ENCODE results near the gene LDLRAD3.
"Not testable (repeated sequence)": the region's sequence is repeated elsewhere in the genome, so short reads cannot be mapped to it uniquely, and the experiment has no call there.

Gene LDLRAD3

DNA sequence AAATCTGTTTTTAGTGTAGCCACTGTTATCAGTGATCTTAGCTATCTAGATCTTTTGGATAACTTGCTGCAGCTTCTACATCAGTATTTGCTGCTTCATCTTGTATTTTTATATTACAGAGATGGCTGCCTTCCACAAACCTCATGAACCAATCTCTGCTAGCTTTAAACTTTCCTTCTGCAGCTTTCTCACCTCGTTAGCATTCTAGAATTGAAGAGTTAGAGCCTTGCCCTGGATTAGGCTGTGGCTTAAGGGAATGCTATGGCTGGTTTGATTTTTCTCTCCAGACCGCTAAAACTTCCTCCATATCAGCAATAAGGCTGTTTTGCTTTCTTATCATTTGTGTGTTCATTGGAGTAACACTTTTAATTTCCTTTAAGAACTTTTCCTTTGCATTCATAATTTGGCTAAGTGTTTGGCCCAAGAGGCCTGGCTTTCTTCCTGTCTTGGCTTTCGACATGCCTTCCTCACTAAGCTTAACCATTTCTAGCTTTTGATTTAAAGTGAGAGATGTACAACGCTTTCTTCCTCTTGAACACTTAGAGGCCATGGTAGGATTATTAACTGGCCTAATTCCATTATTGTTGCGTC, 51.9 kb downstream of the LDLRAD3 start:
- DNase-seq (ENCODE audit: low read depth), result no peak

- DNase-seq (ENCODE audit: low read depth), result no peak
These were observed 54.1 kb downstream of the LDLRAD3 start for GRCh38 chr11:35997902-35998520.

DNA sequence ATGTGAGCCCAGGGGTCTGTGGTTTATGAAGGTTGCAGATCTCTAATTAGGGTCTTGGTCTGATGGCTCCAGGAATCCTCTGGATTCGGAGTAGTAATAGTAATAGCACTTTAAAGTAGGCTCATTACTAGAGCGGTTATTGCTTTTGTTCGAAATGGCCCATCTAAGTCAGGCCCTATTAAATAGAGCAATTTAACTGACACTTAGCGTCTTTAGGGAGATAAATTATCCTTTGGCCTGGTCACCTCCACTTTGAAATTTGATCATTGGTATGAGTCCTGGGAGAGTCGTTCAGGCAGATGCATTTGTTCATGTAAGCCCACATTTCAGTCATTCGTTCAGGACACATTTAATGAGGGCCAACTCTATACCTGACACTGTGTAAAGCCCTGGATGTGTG, 54.8 kb downstream of the LDLRAD3 start:
- no peak for DNase-seq (ENCODE audit: low read depth)

GRCh38 chr11:36000616-36001190, 56.8 kb downstream of the LDLRAD3 start:
- no peak for DNase-seq (ENCODE audit: low read depth)

- no peak for DNase-seq (ENCODE audit: low read depth)
These were observed 58.3 kb downstream of the LDLRAD3 start for GRCh38 chr11:36002196-36002595.

GRCh38 chr11:36002796-36003195, 58.9 kb downstream of the LDLRAD3 start:
- DNase-seq (ENCODE audit: low read depth), result no peak

GRCh38 chr11:36006556-36006955, 62.7 kb downstream of the LDLRAD3 start:
- no peak for DNase-seq (ENCODE audit: low read depth)

- no peak for DNase-seq (ENCODE audit: low read depth)
These were observed 63.3 kb downstream of the LDLRAD3 start for GRCh38 chr11:36007127-36007655.

DNA sequence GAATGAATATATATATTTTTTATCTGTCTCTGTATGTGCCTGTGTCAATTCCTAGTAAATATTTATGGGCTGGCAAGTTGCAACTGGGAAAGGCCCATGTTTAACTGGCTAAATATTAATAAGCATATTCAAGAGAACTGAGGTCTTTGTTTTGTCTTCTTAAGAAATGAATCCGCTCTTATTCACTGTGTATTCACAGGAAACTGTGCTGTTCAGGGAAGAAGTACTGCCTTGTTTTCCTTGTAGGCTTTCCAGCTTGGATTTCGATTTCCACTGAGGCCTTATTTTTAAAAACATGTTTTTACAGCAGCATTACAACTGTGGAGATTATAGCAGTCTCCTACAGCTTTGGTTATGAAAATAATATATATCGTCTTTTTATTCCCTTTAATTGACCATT, 64.7 kb downstream of the LDLRAD3 start:
- DNase-seq (ENCODE audit: low read depth), result no peak

DNA sequence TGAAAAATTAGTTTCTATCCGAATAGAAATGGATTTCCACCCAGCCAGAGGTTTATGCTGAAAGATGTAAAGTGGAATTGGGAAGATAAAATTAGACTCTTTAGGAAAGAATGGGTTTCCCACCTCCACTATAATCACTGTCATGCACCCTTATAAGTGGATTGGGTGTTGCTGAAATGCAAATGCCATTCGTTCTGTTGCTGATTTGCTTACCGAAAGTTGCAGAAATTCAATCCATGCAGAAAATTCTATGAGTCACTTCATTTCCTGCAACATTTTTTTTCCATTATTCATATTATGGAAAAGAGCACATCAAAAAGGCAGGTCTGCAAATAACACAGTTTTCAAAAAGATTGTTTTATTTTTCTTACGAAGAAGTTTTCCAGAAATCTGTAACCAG, 65.6 kb downstream of the LDLRAD3 start:
- DNase-seq (ENCODE audit: low read depth), result no peak

DNA sequence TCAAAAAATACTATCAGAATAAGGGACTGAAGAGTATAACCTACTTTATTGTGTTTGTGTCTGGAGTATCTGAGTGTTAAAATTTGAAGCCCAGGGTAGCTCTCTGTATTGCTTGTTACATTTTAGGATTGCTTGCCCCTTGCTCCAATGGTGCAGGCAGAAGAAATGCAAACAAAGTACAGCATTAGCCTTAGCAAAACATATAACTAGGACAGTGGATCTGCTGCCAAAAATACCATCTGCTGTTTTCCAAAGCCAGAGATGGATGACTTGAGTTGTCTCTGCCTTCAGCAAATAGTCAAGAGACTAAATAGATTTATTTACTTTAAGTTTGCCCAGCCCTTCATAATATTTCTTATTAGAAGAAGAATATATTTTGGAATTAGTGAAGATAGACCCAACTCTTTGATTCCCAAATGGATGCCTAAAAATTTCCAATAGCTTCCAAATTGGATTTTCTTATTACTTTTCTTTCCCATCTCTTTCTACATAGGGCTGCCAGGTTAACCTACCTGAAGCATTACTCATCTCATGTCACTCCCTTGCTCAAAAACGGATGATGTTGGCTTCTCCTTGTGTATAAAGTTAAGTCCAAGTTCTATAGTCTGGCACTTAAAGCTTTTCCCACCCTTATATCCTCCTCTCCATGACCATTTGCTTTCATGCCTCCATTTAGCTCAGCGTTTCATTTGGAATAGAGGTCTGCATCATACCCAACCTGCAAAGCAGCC, 66.3 kb downstream of the LDLRAD3 start:
- DNase-seq (ENCODE audit: low read depth), result no peak

DNA sequence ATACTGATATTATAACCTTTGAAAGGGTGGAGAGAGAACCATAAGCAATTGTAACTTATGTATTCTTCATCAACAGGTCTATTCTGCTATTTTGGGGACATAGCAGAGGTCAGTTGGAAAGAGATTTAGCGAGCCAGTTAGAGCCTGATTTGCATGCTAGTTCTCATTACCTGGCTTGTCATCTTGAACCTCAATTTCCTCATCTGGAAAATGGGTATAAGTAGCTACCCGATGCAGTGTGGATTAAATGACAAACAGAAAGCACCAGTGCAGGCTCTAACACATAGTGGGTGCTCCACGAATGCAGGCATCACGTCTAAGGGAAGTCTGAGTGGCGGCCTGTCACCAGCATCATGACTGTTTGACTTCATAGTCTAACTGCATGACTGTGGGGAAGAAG, 67.7 kb downstream of the LDLRAD3 start:
- DNase-seq (ENCODE audit: low read depth), result no peak

- DNase-seq (ENCODE audit: low read depth), result no peak
These were observed 68.6 kb downstream of the LDLRAD3 start for GRCh38 chr11:36012455-36012854.

DNA sequence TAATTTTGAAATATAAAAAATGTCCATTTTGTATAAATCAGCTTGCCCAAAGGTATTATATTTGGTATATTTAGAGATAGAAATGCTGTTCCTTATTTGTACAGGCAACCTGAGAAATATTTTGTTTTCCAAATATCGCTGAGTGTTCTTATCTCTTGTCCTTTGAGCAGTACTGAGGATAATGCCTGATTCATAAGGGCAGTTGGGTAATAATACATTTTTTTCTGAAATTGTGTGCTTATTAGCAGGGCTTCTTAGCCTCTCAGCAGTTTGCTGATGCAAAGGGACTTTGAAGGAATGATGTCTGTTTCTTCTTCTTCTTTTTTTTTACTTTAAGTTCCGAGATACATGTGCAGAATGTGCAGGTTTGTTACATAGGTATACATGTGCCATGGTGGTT, 69.1 kb downstream of the LDLRAD3 start:
- no peak for DNase-seq (ENCODE audit: low read depth)

- not testable (repeated sequence) for DNase-seq (ENCODE audit: low read depth)
These were observed 69.6 kb downstream of the LDLRAD3 start for GRCh38 chr11:36013446-36013845.

DNA sequence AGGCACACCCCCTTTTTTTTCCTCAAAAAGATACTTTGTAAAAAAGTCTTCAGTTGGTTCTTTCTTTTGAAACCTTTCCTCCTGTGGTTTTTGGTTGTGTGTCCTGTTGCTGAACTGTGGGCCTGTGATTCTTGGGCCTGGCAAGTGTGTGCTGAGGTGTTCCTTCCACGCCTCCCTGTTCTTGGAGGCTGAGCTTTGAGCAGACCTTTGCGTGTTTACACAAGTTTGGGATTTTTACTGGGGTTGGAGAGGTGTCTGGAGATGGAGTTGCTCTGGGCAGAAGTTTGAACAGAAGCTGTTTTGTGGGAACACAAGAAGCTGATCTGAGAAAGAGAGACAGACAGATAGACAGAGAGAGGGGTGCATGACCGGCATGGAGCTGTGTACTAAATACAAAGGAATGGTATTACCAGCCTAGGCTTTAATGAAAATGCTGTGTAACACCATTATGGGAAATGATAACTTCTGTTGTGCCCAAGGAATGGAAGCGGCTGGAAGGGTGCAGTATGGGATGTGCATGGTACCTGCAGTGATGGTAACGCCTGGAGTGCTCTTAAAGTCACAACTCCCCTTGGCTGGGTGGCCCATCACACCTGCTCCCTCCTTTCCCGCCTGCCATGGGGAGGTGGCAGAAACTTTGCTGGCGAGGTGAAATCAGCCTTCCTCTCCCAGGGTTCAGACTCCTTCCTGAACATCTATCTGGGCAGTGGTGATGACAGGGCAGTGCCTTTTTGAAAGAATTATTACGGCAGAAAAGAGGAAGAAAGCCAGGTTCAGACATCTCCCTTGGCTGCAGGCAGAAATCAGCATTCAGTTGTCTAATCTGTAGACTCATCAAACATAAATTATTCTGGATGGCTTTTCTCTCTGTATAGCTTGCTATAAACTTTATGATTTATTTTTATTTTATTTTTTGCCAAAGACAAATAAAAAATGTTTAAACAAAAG, 70.4 kb downstream of the LDLRAD3 start:
- no peak for DNase-seq (ENCODE audit: low read depth)

GRCh38 chr11:36014898-36015665, 71.2 kb downstream of the LDLRAD3 start:
- no peak for DNase-seq (ENCODE audit: low read depth)

GRCh38 chr11:36015799-36016198, 71.9 kb downstream of the LDLRAD3 start:
- no peak for DNase-seq (ENCODE audit: low read depth)

DNA sequence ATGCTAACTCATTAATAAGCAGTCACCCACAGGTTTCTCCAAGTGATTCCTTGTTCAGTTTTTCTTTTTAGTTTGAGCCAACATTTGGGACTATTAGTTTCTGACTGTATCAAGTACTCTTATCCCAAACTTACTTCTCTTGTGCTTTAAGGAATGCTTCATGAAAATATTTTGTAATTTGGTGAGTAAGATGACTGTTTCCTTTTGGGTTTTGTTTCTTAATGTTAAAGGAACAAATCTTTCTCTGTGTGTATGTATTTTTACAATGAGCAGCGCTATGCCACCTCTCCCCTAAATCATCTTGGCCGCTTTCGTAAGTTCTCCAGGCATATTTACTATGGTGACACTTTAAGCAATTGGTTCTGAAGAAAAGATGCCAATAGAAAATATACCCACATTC, 72.4 kb downstream of the LDLRAD3 start:
- DNase-seq (ENCODE audit: low read depth), result no peak

DNA sequence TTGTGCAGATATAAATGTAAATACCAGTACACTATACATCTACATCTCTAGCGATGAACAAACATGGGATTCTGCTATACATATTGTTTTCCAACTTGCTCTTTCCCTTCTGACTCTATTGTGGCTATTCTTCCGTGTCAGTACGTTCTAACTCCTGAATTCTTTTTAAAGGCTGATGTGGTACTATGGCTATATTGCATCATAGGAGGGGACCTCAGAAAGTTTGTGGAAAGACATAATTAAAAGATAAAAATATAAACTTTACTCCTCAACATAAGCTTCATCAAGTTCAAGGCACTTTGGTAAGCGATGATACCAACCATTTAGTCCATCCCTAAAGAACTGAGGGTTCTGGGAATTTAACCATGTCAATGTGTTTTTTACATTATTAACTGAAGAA, 72.8 kb downstream of the LDLRAD3 start:
- no peak for DNase-seq (ENCODE audit: low read depth)

GRCh38 chr11:36019005-36019596, 75.2 kb downstream of the LDLRAD3 start:
- DNase-seq (ENCODE audit: low read depth), result no peak

Measured in stimulated activated CD8-positive, alpha-beta memory T cell treated with anti-CD3 and anti-CD28 coated beads, Interleukin-4, amount 100 ng/mL, for 24 hours (primary cell).